Naive thymus-derived CD4-positive, alpha-beta T cell (primary cell): ENCODE results near the gene MTNR1B. TPM values are rescaled to one million over a fixed set of nuclear protein-coding genes. Genes with fewer than 3 reads are reported as not detected.

Source experiments
- ATAC-seq: fragments of 150-1000 bp; cut with Tn5 transposase; 2 replicates; pipeline ENCODE4 v1.10.0; 2021; ENCODE audit warnings: mild to moderate bottlenecking, moderate library complexity
- CTCF ChIA-PET: fragments of 350-600 bp; sonication (Branson Sonifier 250); formaldehyde crosslinking; loops from one replicate; lab custom pipeline; 2021; ENCODE audit warnings: antibody characterized with exemption; lab: Charles Lee
- POLR2A ChIA-PET: fragments of 350-600 bp; sonication (Branson Sonifier 250); formaldehyde crosslinking; loops from one replicate; lab custom pipeline; 2021; ENCODE audit warnings: antibody characterized with exemption, inconsistent platforms; lab: Charles Lee
- DNase-seq, 9 donors: peaks; one replicate each; pipeline versions ENCODE4 v3.0.0 to v3.0.0-alpha.2; 2020 to 2022; ENCODE audit warnings: mixed read lengths in 1 of 9
- H3K27ac ChIP-seq: one replicate; pipeline ENCODE4 v1.7.0; 2013; ENCODE audit warnings: mild to moderate bottlenecking, low read depth, low read length, moderate library complexity
- H3K27me3 ChIP-seq, 2 donors: one replicate each; pipeline ENCODE4 v1.7.0; 2013; ENCODE audit warnings: low read length in 2 of 2, mild to moderate bottlenecking in 2 of 2, moderate library complexity in 2 of 2; ENCODE audit not compliant: control insufficient read depth in 2 of 2, insufficient read depth in 2 of 2
- H3K36me3 ChIP-seq, 3 experiments: 1 replicate in 2 of 3; 2 replicates in 1 of 3; pipeline ENCODE4 v1.7.0; 2013; ENCODE audit warnings: low read length in 3 of 3, mild to moderate bottlenecking in 3 of 3, moderate library complexity in 1 of 3; ENCODE audit not compliant: insufficient read depth in 3 of 3, control insufficient read depth in 2 of 3
- H3K4me1 ChIP-seq, 2 donors: one replicate each; pipeline ENCODE4 v1.7.0; 2013; ENCODE audit warnings: low read length in 2 of 2, mild to moderate bottlenecking in 2 of 2, moderate library complexity in 1 of 2; ENCODE audit not compliant: control insufficient read depth in 2 of 2, insufficient read depth in 2 of 2
- H3K4me3 ChIP-seq: 2 replicates; pipeline ENCODE4 v1.7.0; 2013; ENCODE audit warnings: mild to moderate bottlenecking, low read length
- H3K9me3 ChIP-seq, 3 experiments: 1 replicate in 2 of 3; 2 replicates in 1 of 3; pipeline ENCODE4 v1.7.0; 2013; ENCODE audit warnings: low read length in 3 of 3; ENCODE audit not compliant: control insufficient read depth in 2 of 3
- H3K27ac Mint-ChIP-seq, 9 donors: one replicate each; pipeline ENCODE4 v1.8.0; 2020 to 2022; ENCODE audit warnings: mixed read lengths in 9 of 9, mild to moderate bottlenecking in 8 of 9, moderate library complexity in 5 of 9, inconsistent platforms in 2 of 9
- H3K27me3 Mint-ChIP-seq, 5 donors: one replicate each; pipeline ENCODE4 v1.8.0; 2021 to 2022; ENCODE audit warnings: mixed read lengths in 5 of 5, mild to moderate bottlenecking in 1 of 5
- H3K36me3 Mint-ChIP-seq, 5 donors: one replicate each; pipeline ENCODE4 v1.8.0; 2020 to 2022; ENCODE audit warnings: mixed read lengths in 5 of 5, mild to moderate bottlenecking in 3 of 5, inconsistent platforms in 1 of 5
- H3K4me1 Mint-ChIP-seq, 7 donors: one replicate each; pipeline ENCODE4 v1.8.0; 2020 to 2022; ENCODE audit warnings: mixed read lengths in 7 of 7, mild to moderate bottlenecking in 3 of 7, inconsistent platforms in 1 of 7
- H3K4me3 Mint-ChIP-seq, 10 donors: one replicate each; pipeline ENCODE4 v1.8.0; 2020 to 2022; ENCODE audit warnings: mild to moderate bottlenecking in 10 of 10, mixed read lengths in 10 of 10, moderate library complexity in 6 of 10, inconsistent platforms in 2 of 10
- H3K9me3 Mint-ChIP-seq, 11 donors: one replicate each; pipeline ENCODE4 v1.8.0; 2020 to 2022; ENCODE audit warnings: mixed read lengths in 11 of 11, mild to moderate bottlenecking in 4 of 11, inconsistent platforms in 1 of 11, moderate library complexity in 1 of 11
- intact Hi-C, 2 donors: fragments of 100-400 bp; cut with micrococcal nuclease; formaldehyde crosslinking; loops; one replicate each; pipeline ENCODE4 v1.15.1; 2023
- polyA plus RNA-seq, 2 donors: library from polyadenylated mRNA; unstranded; fragments of 300-500 nt; fragmentation: Illumina TruSeq; gene quantifications; one replicate each; pipeline ENCODE4 v1.2.3, GENCODE V29; 2021
- total RNA-seq, 6 experiments: library from RNA in 5 of 6; stranded (reverse) in 5 of 6; gene quantifications; 1 replicate in 5 of 6; 2 replicates in 1 of 6; pipeline ENCODE4 v1.2.3 and lab custom pipeline; 2021 to 2026

The MTNR1B gene
- total and polyA plus RNA-seq, 7 experiments from 2014 or later: not detected

GRCh38 chr11:92972248-92972647 lies 2.8 kb downstream of the MTNR1B start:
- intact Hi-C loops: no loop called here
- H3K27me3 Mint-ChIP-seq: peaks cover 13 to 45% (median 28%) of the 10 kb centered on the region in 5 donors

DNA sequence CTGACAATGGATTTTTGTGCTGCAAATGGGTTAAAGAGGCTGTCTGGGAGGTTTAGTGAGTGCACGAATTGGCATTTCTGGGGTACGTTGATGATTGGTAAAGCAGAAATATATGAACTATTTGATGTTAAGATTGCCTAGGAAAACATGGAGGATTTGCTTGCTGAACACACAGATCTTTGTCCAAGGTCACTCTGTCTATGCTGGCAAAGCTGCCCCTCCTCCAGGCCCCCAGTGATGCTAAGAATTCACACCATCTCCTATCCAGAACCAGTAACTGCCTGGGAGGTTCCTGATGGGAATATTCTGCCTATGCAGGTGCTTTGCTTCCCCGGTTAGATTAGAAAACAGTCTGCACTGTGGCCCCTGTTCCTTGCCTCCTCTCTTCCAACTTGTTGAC lies 5.8 kb downstream of the MTNR1B start:
- H3K36me3 Mint-ChIP-seq: no peaks in the 10 kb centered on the region
- no peak for DNase-seq
- no peak overlapping the region for H3K4me3 ChIP-seq
- no peaks in the 10 kb centered on the region for H3K36me3 ChIP-seq
- intact Hi-C loops: no loop called here
- H3K27me3 Mint-ChIP-seq: peaks cover 6 to 40% (median 22%) of the 10 kb centered on the region in 5 donors
- no peaks in the 10 kb centered on the region for H3K9me3 ChIP-seq
- ATAC-seq: no peak
- H3K27me3 ChIP-seq: peaks cover 0 to 2% of the 10 kb centered on the region in 2 donors
- H3K27ac ChIP-seq: no peak overlapping the region
- H3K9me3 Mint-ChIP-seq: peaks cover 0 to 3% (median 0%) of the 10 kb centered on the region in 11 donors
- POLR2A ChIA-PET: no interaction called here
- H3K4me3 Mint-ChIP-seq: no peak overlapping the region
- no peak overlapping the region for H3K27ac Mint-ChIP-seq
- CTCF ChIA-PET: no interaction called here
- H3K4me1 ChIP-seq: no peaks in the 10 kb centered on the region
- H3K4me1 Mint-ChIP-seq: no peaks in the 10 kb centered on the region

More at GRCh38 chr11:92972248-92972647, 2.8 kb downstream of the MTNR1B start:
- Histone ChIP-seq H3K27me3 (peaks cover 0 to 3% of the 10 kb centered on the region in 2 donors), H3K27ac (no peak overlapping the region), H3K4me1 (no peaks in the 10 kb centered on the region), H3K9me3 (no peaks in the 10 kb centered on the region), H3K4me3 (no peak overlapping the region), H3K36me3 (no peaks in the 10 kb centered on the region)
- Mint-ChIP-seq H3K4me3 (no peak overlapping the region), H3K4me1 (peaks cover 0 to 1% (median 0%) of the 10 kb centered on the region in 7 donors), H3K9me3 (peaks cover 0 to 5% (median 0%) of the 10 kb centered on the region in 11 donors), H3K27ac (no peak overlapping the region), H3K36me3 (peaks cover 0 to 4% (median 0%) of the 10 kb centered on the region in 5 donors)
- no peak for ATAC-seq
- ChIA-PET CTCF (no interaction called here), POLR2A (no interaction called here)
- no peak for DNase-seq

DNA sequence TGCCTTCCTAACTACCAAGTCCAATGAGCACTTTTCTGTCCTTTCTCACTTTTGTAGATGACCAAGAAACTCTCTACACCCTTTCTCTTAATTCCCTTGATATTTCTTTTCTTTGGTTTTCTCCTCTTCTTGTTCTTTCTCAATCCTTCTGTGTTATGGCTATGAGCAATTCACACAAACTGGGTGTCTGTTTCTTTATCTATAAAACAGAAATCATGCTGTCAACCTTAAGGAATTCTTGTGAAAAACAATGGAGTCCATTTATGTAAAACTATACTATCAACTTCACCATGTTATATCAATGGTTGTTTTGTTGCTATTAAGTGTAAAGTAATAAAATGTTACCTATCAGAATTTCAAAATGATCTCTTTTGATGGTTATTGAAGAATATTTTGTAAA lies 7.2 kb downstream of the MTNR1B start:
- Mint-ChIP-seq H3K9me3 (peaks cover 0 to 5% (median 0%) of the 10 kb centered on the region in 11 donors), H3K27me3 (peaks cover 2 to 37% (median 19%) of the 10 kb centered on the region in 5 donors), H3K36me3 (no peaks in the 10 kb centered on the region), H3K27ac (no peak overlapping the region), H3K4me3 (no peak overlapping the region), H3K4me1 (no peaks in the 10 kb centered on the region)
- Histone ChIP-seq H3K9me3 (no peaks in the 10 kb centered on the region), H3K36me3 (no peaks in the 10 kb centered on the region), H3K27me3 (no peaks in the 10 kb centered on the region), H3K27ac (no peak overlapping the region), H3K4me3 (no peak overlapping the region), H3K4me1 (no peaks in the 10 kb centered on the region)
- ChIA-PET CTCF (no interaction called here), POLR2A (no interaction called here)
- DNase-seq: no peak
- no peak for ATAC-seq
- intact Hi-C loops: no loop called here

GRCh38 chr11:92977401-92977800 lies 8.0 kb downstream of the MTNR1B start:
- Histone ChIP-seq H3K9me3 (no peaks in the 10 kb centered on the region), H3K36me3 (no peaks in the 10 kb centered on the region), H3K27me3 (no peaks in the 10 kb centered on the region), H3K4me3 (no peak overlapping the region), H3K4me1 (no peaks in the 10 kb centered on the region), H3K27ac (no peak overlapping the region)
- DNase-seq: no peak
- no peak overlapping the region for H3K4me3 Mint-ChIP-seq
- intact Hi-C loops: no loop called here
- no peaks in the 10 kb centered on the region for H3K36me3 Mint-ChIP-seq
- no peak overlapping the region for H3K27ac Mint-ChIP-seq
- ChIA-PET POLR2A (no interaction called here), CTCF (no interaction called here)
- ATAC-seq: no peak
- H3K9me3 Mint-ChIP-seq: peaks cover 0 to 8% (median 0%) of the 10 kb centered on the region in 11 donors
- H3K27me3 Mint-ChIP-seq: peaks cover 2 to 37% (median 12%) of the 10 kb centered on the region in 5 donors
- H3K4me1 Mint-ChIP-seq: no peaks in the 10 kb centered on the region

DNA sequence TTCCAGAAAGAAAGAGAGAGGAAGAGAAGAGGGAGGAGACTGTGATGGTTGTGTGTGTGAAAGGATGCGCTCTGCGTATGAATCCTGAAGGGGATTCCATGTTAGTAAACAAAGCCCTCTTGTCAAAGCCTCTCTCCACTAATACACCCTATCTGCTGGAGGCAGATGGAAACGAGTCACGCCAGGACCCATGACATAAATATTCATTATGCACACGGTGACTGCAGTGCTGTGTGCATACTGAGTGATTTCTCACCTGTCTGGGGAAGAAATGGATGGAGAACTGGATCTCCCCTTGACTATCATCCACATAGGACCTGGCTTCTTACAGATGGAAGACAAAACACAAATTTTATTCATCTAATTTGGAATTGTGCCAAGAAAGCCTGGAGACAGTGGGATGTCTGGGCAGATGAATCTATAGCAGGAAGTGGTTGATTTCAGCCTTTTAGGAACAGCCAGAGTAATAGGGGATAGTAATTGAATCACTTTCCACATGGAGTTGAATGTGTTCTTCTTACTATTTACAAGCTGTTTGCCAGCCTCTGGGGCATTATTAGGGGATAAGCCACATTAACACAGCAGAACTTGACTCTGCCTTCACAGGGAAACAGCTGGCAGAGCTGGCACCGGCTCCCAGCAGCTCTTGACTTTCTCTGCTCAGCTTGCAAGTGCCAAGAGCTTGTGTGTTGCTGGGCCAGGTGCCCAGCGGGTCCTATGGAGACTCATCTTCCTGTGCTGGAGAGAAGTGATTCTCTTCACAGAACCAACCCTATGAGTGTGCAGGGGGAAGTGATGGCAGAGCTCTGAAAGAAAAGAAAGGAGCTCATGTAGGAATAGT lies 9.0 kb downstream of the MTNR1B start:
- Histone ChIP-seq H3K36me3 (no peaks in the 10 kb centered on the region), H3K4me1 (no peaks in the 10 kb centered on the region), H3K27me3 (no peaks in the 10 kb centered on the region), H3K9me3 (no peaks in the 10 kb centered on the region), H3K27ac (no peak overlapping the region), H3K4me3 (no peak overlapping the region)
- Mint-ChIP-seq H3K4me3 (no peak overlapping the region), H3K9me3 (peaks cover 0 to 8% (median 0%) of the 10 kb centered on the region in 11 donors), H3K27ac (no peak overlapping the region), H3K27me3 (peaks cover 0 to 26% (median 2%) of the 10 kb centered on the region in 5 donors), H3K36me3 (no peaks in the 10 kb centered on the region), H3K4me1 (no peaks in the 10 kb centered on the region)
- no peak for DNase-seq
- no peak for ATAC-seq
- intact Hi-C loops: no loop called here
- POLR2A ChIA-PET: no interaction called here
- CTCF ChIA-PET: no interaction called here

DNA sequence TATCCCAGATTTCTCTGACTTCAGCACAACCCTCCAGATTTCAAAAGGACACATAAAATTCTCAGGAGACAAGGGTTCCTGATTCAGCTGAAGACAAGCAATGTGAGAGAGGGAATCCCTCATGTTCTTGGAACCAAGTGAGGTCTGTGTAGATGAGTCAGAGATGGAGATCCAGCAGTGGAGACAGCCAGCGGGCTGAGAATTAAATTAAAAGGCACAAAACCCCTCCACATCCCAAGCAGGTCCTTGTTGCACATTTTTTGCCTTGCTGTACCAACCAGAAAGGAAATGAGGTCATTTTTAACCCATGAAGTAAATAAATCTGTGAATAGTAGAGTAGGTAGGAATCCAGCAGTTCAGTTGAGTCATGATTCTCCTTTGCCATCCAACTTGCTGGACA lies 9.7 kb downstream of the MTNR1B start:
- peaks cover 0 to 24% (median 0%) of the 10 kb centered on the region in 5 donors for H3K27me3 Mint-ChIP-seq
- no peaks in the 10 kb centered on the region for H3K4me1 Mint-ChIP-seq
- intact Hi-C loops: no loop called here
- ChIA-PET POLR2A (no interaction called here), CTCF (no interaction called here)
- Histone ChIP-seq H3K9me3 (no peaks in the 10 kb centered on the region), H3K27ac (no peak overlapping the region), H3K4me3 (no peak overlapping the region), H3K36me3 (no peaks in the 10 kb centered on the region), H3K27me3 (no peaks in the 10 kb centered on the region), H3K4me1 (no peaks in the 10 kb centered on the region)
- ATAC-seq: no peak
- H3K27ac Mint-ChIP-seq: no peak overlapping the region
- DNase-seq: no peak
- peaks cover 0 to 8% (median 0%) of the 10 kb centered on the region in 11 donors for H3K9me3 Mint-ChIP-seq
- no peaks in the 10 kb centered on the region for H3K36me3 Mint-ChIP-seq
- no peak overlapping the region for H3K4me3 Mint-ChIP-seq

DNA sequence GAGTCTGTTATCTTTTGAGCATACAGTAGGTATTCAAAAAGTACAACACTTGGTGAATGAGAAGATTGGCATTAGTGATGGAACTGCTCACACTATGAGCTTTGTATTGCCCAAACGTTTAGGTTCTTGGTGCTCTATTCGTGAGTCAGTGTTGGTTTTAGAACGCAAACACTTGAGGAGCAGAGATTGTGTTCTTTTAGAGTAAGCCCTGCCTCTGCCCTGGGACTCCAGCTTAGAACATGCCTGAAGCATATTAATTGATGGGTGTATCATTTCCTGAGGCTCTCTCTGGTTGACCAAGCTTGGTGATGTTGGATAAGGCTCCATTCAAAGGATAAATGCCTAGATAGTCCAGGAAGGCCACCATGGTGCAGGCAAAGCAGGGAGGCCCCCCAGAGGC lies 10.9 kb downstream of the MTNR1B start:
- Mint-ChIP-seq H3K4me1 (no peaks in the 10 kb centered on the region), H3K27me3 (peaks cover 0 to 24% (median 0%) of the 10 kb centered on the region in 5 donors), H3K27ac (no peak overlapping the region), H3K36me3 (no peaks in the 10 kb centered on the region), H3K4me3 (no peak overlapping the region), H3K9me3 (peaks cover 0 to 8% (median 0%) of the 10 kb centered on the region in 11 donors)
- Histone ChIP-seq H3K4me1 (no peaks in the 10 kb centered on the region), H3K9me3 (no peaks in the 10 kb centered on the region), H3K36me3 (no peaks in the 10 kb centered on the region), H3K27ac (no peak overlapping the region), H3K27me3 (no peaks in the 10 kb centered on the region), H3K4me3 (no peak overlapping the region)
- no peak for ATAC-seq
- ChIA-PET CTCF (no interaction called here), POLR2A (no interaction called here)
- intact Hi-C loops: no loop called here
- DNase-seq: no peak
